Endothelial cell of hepatic sinusoid (primary cell): ENCODE results near the gene ST3GAL3.

ENCODE experiments used
- in situ Hi-C: cut with HindIII; loops from 2 replicates; pipeline ENCODE4 v1.10.0; 2017; ENCODE audit warnings: low sequenced_read_pairs

Gene ST3GAL3, protein sequence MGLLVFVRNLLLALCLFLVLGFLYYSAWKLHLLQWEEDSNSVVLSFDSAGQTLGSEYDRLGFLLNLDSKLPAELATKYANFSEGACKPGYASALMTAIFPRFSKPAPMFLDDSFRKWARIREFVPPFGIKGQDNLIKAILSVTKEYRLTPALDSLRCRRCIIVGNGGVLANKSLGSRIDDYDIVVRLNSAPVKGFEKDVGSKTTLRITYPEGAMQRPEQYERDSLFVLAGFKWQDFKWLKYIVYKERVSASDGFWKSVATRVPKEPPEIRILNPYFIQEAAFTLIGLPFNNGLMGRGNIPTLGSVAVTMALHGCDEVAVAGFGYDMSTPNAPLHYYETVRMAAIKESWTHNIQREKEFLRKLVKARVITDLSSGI

DNA sequence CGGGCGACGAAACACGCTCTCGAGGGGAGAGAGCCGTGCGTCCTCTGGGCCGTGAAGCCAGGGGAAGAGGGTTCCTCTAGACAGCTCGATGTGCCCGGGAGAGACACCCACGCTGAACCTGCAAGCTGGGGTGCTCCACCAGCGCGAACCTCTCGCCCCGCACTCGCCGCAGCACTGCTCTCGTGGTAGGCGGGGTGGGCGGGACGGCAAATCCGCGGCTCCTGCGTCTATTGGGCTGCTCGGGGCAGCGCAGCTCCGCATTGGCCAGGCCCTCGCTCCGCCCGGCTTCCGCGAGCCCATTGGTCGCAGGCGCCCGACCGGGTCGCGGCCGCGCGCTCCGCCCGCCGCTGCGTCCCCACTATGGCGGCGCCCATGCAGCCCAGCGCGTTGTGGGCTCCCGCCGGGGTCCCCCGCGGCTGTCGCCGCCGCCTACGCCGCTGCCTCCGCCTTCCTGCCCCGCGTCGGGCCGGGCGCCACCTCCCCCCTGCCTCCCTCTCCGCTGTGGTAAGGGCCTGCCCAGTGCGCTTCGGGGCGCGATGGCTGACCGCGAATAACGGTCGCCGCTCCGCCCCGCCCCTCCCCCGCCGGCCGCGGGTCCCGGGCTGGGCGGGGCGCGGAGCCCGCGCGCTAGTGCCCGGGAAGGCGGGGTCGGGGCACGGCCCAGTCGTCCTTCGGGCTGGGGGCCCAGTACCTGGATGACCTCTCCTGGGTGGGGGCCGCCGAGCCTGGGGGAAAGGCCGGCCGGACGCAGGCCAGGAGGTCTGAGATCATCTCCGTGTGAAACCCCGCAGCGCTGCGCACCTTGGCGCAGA, at the start of gene ST3GAL3:
ST3GAL3 (plus strand) TSS at position 347 of the 812 bp plus-strand sequence. CDS start 28,727 bp downstream, outside the sequence.
- in situ Hi-C loops: loop anchor here (5.0 kb wide), 2 partner anchors 40 to 85 kb away; no protein-coding TSS in a partner anchor

DNA sequence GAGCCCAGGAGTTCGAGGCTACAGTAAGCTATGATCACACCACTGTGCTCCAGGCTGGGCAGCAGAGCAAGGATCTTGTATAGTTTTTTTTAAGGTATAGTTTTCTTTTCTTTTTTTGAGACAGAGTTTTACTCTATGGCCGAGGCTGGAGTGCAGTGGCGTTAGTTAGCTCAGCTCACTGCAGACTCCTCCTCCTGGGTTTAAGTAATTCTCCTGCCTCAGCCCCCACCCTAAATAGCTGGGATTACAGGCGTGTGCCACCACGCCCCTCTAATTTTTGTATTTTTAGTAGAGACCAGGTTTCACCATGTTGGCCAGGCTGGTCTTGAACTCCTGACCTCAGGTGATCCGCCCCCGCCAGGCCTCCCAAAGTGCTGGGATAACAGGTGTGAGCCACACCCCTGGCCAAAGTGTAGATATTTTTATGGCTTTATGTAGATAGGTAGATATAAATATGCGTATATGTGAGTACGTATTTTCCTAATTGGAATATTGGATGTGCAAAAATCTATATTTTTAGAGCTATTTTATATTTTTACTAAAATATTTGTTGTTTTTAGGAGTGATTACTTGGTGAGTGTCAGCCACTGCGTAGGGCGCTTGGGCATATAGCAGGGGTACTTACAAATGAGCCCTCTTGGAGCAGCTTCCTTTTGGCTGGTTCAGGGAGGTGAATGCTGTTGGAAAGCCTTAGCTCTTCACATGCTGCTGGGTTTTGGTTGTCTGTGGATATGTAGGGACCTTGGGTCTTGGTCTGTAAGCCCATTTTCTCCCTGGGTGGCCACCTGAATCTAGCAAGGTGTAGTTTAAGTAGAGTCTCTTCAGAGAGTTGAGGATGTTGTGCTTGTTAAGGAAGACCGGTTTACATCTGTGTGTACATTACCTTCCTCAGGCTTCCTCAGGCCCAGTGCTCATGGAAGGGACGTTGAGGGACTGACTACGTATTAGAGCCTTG, 47.8 kb upstream of the ST3GAL3 start:
- in situ Hi-C loops: loop anchor here (10.0 kb wide), 1 partner anchor 125 kb away; the partner anchor contains the start of gene PTPRF

DNA sequence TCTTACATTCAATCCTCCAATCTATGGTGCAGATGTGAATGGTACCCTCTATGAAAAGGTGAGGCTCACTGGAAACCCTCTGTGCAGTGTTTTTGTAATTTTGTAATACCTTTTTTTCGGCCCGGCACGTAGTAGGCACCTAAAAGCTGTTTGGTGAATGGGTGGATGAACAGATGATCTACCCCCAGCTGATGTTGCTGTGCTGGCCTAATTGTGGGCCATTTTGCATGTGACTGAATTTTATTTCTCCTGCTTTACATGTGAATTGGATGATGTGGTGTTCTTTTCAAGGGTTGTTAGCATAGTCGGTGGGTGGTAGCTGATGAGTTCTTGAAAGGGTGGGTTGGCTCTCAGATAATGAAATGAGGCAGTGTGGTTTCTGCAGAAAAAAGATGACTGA, 47.0 kb upstream of the ST3GAL3 start:
- in situ Hi-C loops: loop anchor here (10.0 kb wide), 1 partner anchor 126 kb away; the partner anchor contains the start of gene PTPRF

DNA sequence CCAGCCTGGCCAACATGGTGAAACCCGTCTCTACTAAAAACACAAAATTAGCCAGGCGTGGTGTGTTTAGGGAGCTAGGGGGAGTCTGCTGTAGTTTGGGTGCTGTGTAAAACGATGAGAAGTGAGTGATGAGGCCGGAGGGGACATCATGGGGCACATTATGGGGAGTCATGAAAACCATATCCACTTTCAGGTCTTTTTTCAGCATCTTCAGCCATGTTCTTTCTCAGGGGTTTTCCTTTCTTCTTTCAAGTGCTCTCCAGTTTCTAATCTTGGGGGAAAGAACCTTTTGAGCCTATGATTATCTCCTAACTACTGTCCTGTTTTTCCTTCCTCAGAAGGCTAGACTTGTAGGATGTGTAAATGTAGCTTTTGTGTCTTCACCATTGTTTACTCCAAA, 43.0 kb upstream of the ST3GAL3 start:
- in situ Hi-C loops: loop anchor here (10.0 kb wide), 1 partner anchor 130 kb away; the partner anchor contains the start of gene PTPRF

DNA sequence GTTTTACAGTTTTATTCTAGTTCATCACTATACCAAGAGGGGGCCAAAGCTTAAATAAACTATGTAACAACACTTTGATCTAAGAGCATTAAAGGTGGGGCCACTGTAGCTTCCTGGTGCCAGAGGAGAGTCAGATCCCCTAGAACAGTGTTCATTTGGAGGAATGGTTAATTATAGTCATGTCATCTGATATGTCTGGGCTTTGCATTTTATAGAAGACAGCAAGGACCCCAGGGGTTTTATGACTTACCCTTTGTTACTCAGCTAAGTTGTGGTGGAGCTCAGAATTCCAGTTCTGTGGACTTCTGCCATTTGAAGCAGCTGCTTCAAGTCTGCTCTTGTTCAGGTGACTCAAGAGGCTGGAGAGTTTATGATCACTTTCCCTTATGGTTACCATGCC, 40.7 kb upstream of the ST3GAL3 start:
- in situ Hi-C loops: loop anchor here (5.0 to 10.0 kb wide), 2 partner anchors 41 to 132 kb away; partner anchors contain the start of genes PTPRF and ST3GAL3

DNA sequence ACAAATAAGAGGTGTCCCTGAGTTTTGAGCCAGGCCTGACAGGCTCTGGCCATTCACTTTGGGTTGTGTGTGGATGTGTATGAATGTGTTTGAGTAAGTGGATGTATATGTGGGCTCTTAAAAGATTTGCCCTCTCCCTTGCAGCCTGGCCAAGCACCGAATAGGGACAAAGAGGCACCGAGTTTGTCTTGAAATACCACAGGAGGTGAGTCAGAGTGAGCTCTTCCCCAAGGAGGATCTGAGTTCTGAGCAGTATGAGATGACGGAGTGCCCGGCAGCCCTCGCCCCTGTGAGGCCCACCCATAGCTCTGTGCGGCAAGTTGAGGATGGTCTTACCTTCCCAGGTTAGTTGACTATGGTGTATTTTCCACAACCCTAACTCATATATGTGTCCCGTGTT, 38.4 kb upstream of the ST3GAL3 start:
- in situ Hi-C loops: loop anchor here (5.0 to 10.0 kb wide), 2 partner anchors 38 to 134 kb away; partner anchors contain the start of genes PTPRF and ST3GAL3

DNA sequence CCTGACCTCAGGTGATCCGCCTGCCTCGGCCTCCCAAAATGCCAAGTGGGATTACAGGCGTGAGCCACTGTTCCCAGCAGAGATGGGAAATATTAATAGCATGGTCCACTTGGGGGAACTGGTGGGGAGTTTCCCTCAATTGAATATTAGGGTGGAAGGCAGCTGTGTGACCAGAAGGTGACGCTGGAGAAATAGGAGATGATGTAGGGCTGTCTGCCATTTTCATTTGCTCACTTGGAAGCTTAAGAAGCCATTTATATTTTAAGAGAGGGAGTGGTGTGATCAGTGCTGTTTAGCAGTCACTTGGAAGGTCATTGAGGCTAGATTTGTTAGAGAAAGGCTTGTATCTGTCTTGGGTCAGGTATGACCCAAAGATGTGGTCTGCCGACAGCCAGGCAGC, 37.5 kb upstream of the ST3GAL3 start:
- in situ Hi-C loops: loop anchor here (5.0 to 10.0 kb wide), 2 partner anchors 37 to 135 kb away; partner anchors contain the start of genes PTPRF and ST3GAL3

DNA sequence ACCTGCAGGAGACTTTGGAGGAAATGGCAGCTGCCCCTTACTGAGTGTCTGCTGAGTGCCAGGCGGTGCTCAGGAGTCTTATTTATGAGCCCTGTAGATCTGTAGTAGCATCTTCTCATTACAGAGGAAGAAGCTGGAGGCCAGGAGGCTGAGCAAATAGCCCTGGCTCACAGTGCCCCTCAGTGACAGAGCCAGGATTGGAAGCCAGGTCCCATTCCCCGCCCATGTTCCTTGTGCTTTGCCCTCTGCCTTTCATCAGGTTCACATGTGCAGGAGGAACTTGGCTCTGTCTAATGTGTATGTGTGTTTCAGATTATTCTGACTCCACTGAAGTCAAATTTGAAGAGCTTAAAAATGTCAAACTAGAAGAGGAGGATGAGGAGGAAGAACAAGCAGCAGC, 36.1 kb upstream of the ST3GAL3 start:
- in situ Hi-C loops: no loop called here

DNA sequence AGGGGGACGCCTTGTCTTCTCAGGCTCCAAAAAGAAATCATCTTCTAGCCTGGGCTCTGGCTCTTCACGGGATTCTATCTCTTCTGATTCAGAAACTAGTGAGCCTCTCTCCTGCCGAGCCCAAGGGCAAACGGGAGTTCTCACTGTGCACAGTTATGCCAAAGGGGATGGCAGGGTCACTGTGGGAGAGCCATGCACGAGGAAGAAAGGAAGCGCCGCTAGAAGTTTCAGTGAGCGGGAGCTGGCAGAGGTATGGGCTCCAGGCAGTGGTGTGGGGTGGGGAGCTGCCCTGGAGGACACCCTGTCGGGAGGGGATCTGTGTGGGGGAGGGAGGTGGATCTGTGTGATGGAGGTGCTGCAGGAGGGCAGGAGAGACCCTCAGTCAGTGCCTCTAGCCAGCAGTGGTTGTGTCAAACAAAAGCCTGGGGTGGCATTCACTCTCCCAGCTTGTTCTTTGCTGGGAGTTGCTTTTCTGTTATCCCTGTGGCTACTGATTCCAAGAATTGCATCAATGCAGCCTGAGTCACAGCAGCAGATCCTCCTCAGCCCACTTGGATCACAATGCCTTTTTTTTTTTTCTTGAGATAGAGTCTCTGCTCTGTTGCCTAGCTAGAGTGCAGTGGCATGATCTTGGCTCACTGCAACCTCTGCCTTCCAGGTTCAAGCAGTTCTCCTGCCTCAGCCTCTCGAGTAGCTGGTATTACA, 35.6 kb upstream of the ST3GAL3 start:
- in situ Hi-C loops: no loop called here

DNA sequence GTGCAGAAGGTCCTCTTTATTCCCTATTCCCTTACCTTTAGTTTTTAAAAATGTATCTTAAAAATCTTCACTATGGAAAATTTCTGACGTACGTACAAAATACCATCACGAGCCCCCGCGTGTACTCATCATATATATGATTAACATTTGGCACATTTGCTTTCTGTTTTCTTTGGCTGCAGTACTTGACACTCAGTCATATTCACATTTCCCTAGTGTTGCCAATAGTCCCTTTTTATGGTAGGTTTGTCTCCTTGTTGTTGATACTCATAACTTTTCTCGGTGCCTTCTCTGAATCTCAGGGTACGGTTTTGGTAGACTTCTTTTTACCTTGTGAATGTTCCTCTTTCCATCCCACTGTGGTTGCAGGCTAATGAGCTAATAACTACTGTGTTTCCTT, 34.1 kb upstream of the ST3GAL3 start:
- in situ Hi-C loops: no loop called here

DNA sequence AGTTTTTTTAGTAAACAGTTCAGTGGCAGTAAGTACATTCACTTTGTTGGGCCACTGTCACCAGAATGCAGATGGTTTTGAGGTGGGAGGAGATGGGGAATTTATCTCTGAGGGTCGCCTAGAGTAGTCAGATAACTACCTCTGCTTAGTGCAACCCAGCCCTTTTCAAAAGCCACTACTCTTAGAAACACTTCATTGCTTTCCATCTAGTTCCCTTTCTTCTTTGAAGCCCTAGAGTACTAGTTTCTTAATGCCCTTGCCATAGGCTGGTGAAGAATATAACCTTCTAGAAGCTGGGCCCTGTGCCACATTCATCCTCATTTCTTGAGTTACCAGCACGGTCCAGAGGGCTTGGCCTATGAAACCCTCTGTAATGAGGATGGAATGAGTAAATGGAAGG, 28.4 kb upstream of the ST3GAL3 start:
- in situ Hi-C loops: no loop called here

DNA sequence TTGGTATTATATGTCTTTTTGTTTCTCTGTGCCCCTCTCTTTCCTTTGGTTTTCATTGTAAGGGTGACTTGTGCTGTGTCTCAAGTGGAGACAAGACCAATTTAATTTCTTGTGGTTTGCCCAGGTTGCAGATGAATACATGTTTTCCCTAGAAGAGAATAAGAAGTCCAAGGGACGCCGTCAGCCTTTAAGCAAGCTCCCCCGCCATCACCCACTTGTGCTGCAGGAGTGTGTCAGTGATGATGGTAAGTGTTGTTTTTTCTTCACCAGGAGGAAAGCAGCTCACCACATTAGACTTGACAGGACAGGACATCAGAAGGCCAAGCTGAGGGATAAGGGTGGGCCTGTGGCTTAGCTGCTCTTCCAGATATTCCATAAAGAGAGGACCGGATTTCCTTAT, 23.8 kb upstream of the ST3GAL3 start:
- in situ Hi-C loops: no loop called here

DNA sequence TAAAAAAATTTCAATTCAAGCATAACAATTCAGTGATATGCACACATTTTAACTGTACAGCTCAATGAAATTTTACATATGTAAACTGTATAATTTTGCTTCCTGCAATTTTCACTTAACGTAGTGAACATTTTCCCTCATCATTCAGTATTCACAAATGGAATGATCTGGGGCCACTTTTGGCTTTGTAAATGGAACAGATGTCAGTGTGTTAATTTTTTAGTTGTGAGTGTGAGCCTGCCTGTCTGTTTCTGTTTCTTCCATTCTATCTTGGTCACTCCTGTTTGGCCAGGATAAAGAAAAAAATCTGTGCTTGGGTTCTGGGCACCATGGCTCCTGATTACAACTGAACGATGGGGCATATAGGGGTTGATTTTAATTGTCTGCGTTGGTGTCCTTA, 20.5 kb upstream of the ST3GAL3 start:
- in situ Hi-C loops: no loop called here

DNA sequence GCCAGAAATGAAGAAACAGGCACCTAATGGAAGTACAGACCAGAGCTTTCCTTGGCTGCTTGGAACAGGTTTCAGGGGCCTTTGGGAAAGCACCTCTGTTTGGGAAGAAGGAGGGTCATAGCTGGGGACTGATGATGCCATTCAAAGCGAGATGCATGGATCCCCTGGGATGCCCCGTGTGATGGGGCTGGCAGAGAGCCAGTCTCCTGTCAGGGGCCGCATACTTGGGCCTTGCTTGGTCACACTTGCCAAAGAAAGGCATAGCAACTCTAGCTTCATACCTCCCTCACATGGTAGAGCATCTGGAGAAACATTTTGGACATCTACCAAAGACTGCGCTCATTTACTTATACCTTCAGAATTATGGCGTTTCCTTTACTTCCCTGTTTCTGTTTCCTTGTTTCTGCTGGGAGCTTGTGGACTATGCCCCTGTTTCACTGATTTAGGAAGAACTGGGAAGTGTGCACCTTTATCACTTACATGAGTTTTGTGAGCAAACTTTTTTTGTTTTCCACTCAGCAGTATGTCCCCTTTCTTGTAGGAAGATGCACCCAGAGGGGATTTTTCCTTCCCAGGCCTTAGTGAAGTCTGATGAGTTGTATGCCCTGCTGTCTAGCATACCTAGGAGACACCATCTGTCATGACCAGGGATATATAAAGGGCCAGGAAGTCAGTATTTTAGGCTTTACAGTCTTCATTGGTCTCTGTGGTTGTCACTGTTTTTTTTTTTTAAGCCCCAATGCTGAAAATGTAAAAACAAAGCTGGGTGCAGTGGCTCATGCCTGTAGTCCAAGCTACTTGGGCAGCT, 19.8 kb upstream of the ST3GAL3 start:
- in situ Hi-C loops: no loop called here

DNA sequence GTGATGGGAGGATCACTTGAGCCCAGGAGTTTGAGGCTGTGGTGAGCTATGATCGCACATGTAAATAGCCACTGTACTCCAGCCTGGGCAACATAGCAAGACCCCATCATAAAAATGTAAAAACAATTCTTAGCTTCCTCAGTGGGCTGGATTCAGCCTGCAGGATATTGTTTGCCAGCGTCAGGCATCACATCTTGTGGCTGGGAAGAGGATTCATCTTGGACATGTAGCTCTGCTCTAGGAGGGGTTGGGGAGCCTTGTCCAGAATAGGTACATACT, 19.3 kb upstream of the ST3GAL3 start:
- in situ Hi-C loops: no loop called here

DNA sequence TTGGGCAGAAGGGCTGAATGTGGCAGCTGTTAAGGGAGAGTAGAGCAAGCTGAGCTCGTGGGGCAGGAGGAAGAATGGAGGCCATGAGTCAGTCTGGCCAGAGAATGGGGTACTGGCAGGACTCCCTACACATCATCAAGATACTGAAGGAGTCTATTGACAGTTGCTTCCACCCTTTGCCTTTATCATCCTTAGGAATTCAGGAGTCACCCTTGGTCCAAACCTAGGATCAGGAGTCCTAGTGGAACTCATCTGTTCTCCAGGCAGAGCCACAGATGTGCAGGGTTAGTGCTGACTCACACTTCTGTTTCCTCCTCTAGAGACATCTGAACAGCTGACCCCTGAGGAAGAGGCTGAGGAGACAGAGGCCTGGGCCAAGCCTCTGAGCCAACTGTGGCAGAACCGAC, 18.7 kb upstream of the ST3GAL3 start:
- in situ Hi-C loops: no loop called here

DNA sequence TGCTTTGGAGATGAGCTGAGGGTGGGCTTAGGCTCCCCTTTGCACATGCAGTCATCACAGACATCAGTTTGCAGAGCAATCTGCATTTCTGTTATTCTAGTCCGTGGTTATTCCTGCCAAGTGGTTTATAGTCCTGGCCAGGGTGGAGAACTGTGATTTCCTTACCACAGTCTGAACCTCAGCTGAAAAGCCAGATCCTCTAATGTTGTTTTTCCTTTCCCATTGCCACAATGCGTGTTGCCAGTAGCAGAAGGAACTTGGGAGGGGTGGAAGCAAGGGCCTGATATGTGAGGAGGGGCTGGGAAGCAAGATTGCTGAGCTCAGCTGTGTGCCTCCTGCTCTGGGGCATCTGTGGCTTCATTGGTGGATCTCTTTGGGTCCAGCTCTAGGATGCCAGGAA, 18.0 kb upstream of the ST3GAL3 start:
- in situ Hi-C loops: no loop called here

DNA sequence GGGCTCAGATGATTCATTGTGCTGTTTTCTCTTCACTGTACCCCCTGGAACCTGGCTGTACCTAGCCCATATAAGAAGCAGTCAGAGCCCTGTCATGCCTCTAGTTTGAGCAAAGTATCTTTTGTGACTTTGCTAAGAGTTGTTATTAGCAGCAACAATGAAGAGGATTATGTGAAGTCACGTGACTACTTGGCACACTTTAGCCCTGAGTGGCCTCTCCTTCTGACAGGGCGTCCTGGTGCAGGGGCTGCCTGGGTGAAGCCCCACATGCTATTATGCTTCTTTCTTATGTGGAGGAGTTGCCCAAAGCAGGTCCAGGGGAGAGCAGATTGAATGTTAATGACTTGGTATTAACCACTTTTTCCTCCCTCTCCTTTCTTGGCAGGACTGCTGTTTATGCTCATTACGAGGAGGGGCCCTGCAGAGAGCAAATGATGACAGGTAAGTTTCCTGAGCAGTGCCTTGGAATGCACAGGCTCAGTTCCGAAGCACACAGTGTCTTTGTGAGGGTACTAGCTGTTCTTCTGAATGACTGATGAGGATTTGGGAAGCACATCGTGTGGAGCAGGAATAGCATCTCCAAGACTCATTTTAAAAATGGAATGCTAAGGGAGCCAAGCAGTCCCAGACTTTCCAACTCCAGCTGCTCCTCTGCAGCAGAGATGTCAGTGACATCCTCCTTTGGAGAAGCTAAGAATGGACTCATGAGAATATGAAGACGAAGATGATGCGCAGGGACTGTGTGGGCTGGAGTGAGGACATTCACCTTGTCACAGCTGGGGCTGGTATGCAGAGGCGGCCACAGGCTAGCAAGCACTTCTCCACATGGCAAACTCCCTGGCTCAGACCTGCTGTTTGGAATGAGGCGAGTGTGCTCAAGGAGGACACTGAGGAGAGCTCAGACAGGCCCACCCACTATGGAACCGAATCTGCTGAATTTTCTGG, 15.2 kb upstream of the ST3GAL3 start:
- in situ Hi-C loops: no loop called here
